Kidney epithelial cell (primary cell): ENCODE results near the gene C2orf76. TPM values are rescaled to one million over a fixed set of nuclear protein-coding genes. Genes with fewer than 3 reads are reported as not detected.
A peak's percentile ranks its signal among the peaks of the same experiment; 100 is the strongest.

ENCODE experiments used
- DNase-seq: peaks from one replicate; pipeline ENCODE4 v3.0.0-alpha.2; 2010; ENCODE audit warnings: low read depth
- H3K27me3 ChIP-seq: 2 replicates; pipeline ENCODE4 v1.6.0; 2011; ENCODE audit warnings: low read length; ENCODE audit not compliant: control insufficient read depth, insufficient read depth
- H3K36me3 ChIP-seq: 2 replicates; pipeline ENCODE4 v1.5.1; 2011; ENCODE audit warnings: low read length; ENCODE audit not compliant: control insufficient read depth, insufficient read depth
- H3K4me3 ChIP-seq: 2 replicates; pipeline ENCODE4 v1.5.1; 2011; ENCODE audit warnings: low read depth, mild to moderate bottlenecking, control low read depth, low read length
- total RNA-seq: library from RNA; depleted of rRNA; stranded (reverse); fragments of >200 nt; gene quantifications from 2 replicates; pipeline ENCODE4 v1.2.3, GENCODE V29; 2015
- TF ChIP-seq, protein P1 (sequence below): IDR thresholded peaks from 2 replicates; pipeline ENCODE4 v1.5.1; 2011; ENCODE audit warnings: mild to moderate bottlenecking, moderate library complexity, low read length, control low read depth, inconsistent platforms; ENCODE audit not compliant: insufficient read depth, poor library complexity, severe bottlenecking

C2orf76 gene
- total RNA-seq, 1 donor from 2014 or later, result 6.4 TPM

- TF ChIP-seq, protein P1, sequence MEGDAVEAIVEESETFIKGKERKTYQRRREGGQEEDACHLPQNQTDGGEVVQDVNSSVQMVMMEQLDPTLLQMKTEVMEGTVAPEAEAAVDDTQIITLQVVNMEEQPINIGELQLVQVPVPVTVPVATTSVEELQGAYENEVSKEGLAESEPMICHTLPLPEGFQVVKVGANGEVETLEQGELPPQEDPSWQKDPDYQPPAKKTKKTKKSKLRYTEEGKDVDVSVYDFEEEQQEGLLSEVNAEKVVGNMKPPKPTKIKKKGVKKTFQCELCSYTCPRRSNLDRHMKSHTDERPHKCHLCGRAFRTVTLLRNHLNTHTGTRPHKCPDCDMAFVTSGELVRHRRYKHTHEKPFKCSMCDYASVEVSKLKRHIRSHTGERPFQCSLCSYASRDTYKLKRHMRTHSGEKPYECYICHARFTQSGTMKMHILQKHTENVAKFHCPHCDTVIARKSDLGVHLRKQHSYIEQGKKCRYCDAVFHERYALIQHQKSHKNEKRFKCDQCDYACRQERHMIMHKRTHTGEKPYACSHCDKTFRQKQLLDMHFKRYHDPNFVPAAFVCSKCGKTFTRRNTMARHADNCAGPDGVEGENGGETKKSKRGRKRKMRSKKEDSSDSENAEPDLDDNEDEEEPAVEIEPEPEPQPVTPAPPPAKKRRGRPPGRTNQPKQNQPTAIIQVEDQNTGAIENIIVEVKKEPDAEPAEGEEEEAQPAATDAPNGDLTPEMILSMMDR, result no peak
- H3K4me3 ChIP-seq, result no peak overlapping the region
- no peaks in the 10 kb centered on the region for H3K27me3 ChIP-seq
- H3K36me3 ChIP-seq, result no peaks in the 10 kb centered on the region
- no peak for DNase-seq
Measured at GRCh38 chr2:119265693-119266066, 101.0 kb downstream of the C2orf76 start.

DNA sequence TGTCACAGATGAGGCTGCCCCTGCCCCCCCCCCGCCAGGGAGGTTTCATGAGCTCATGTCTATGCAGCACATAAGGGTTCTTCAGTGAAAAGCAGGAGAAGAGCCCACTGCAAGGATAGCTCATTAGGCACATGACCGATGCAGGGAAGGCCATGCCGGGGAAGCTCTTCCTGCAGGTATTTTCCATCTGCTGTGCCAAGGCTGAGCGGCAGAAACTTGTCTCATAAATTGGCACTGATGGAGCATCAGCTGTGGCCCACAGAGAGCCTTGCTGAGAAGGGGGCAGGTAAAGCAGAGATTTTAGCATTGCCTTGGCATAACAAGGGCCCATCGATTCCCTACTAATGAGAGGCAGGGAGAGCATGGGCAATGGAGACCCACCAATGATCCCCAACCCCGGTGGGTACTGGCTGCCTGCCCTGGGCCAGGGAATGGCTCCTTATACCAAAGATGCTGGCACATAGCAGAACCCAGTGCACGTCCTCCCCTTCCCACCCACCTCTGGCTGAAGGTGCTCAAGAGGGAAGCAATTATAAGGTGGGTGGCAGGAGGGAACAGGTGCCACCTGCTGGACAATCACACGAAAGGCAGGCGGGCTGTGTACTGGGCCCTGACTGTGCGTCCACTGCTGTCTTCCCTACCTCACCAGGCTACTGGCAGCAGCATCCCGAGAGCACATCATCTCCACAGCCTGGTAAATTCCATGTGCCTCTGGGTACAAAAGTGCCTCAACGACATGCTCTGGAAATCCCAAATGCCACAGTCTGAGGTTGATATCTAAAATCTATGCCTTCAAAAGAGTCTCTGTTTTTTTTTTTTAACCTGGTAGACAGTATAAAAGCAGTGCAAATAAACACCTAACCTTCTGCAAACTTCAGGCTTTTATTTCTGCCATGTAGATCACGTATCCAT, 101.6 kb downstream of the C2orf76 start:
- DNase-seq, result no peak
- TF ChIP-seq, protein P1, result peak; percentile 94
- Histone ChIP-seq H3K36me3 (no peaks in the 10 kb centered on the region), H3K27me3 (no peaks in the 10 kb centered on the region), H3K4me3 (no peak overlapping the region)

GRCh38 chr2:119263656-119264055, 103.0 kb downstream of the C2orf76 start:
- H3K4me3 ChIP-seq, result no peak overlapping the region
- H3K36me3 ChIP-seq, result no peaks in the 10 kb centered on the region
- no peak for DNase-seq
- TF ChIP-seq, protein P1, result no peak
- H3K27me3 ChIP-seq, result no peaks in the 10 kb centered on the region

GRCh38 chr2:119263025-119263424, 103.6 kb downstream of the C2orf76 start:
- Histone ChIP-seq H3K4me3 (no peak overlapping the region), H3K36me3 (no peaks in the 10 kb centered on the region), H3K27me3 (no peaks in the 10 kb centered on the region)
- no peak for DNase-seq
- TF ChIP-seq, protein P1, result no peak

DNA sequence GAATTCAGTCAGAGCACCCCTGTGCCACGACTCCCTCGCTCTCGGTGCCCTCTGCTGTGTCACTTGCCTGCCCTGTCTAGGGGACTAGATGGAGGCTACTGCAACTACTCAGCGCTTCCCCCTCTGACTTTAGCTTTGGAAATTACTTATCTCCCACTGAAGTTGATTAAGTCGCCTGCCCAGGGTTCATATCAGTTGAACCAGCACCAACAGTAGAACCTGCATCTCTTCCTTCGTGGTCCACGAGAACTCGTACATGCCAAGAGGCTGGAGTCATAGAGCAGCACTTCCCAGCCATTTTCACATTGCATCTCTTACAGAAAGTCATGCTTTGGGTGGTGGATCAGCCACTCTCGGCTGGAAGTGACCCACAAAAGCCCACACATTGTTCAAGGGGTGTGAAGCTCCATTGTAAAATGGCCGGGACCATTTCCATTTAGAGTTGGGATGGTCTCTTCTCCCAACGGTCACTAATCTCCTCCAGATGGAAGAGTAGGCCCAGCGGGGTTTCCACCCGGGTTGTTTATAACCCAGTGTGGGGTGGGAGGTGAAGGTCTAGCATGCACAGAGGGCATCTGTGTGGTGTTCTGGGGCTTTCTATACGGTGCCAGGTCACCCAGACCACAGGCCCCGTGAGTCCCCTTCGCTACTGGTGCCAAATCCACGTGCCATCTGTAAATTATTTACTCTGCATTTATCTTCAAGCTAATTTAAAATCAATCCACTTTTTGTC, 105.0 kb downstream of the C2orf76 start:
- Histone ChIP-seq H3K4me3 (no peak overlapping the region), H3K27me3 (no peaks in the 10 kb centered on the region), H3K36me3 (no peaks in the 10 kb centered on the region)
- TF ChIP-seq, protein P1, result no peak
- DNase-seq, result no peak
